HG02852 (cell line): ENCODE results near the gene HES2.
"Not testable (repeated sequence)": the region's sequence is repeated elsewhere in the genome, so short reads cannot be mapped to it uniquely, and the experiment has no call there.

ENCODE experiments used
- ATAC-seq: cut with Tn5 transposase; IDR thresholded peaks from one replicate; pipeline ENCODE4 v1.9.1; 2021; ENCODE audit warnings: mild to moderate bottlenecking, moderate library complexity; ENCODE audit not compliant: unreplicated experiment

HES2 gene, protein sequence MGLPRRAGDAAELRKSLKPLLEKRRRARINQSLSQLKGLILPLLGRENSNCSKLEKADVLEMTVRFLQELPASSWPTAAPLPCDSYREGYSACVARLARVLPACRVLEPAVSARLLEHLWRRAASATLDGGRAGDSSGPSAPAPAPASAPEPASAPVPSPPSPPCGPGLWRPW

DNA sequence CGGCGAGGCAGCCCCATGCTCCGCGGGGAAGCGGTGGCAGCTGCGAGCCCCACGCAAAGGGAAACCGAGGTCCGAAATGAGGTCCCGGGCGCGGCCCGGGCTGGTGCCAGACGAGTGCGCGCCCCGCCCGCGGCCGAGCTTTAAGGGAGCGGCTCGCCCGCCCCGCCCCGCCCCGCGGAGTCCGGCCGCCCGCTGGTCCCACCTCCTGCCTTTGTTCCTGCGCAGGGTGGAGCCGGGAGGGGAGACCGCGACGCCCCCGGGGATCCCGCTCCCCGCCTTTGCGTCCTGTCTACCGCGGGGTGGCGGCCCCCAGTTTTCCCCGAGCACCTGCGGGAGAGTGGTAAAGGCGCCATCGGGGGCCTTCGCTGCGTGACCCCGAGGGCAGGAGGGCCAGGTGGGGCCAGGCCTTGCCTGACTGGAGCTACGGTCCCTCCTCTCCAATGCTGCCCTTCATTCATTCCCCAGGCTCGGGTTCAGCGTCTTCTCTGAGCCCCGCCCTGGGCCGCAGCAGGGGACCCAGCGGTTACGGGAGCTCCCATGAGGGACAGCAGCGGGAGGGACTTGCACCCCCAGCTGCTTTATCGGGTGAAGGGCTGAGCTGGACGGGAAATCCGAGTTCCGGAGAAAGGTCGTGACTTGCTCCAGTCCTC is at the start of gene HES2:
TSS of gene HES2 (minus strand) at position 116 of the 650 bp plus-strand sequence. CDS start at position 17, 99 bp downstream.
- ATAC-seq, result no peak

DNA sequence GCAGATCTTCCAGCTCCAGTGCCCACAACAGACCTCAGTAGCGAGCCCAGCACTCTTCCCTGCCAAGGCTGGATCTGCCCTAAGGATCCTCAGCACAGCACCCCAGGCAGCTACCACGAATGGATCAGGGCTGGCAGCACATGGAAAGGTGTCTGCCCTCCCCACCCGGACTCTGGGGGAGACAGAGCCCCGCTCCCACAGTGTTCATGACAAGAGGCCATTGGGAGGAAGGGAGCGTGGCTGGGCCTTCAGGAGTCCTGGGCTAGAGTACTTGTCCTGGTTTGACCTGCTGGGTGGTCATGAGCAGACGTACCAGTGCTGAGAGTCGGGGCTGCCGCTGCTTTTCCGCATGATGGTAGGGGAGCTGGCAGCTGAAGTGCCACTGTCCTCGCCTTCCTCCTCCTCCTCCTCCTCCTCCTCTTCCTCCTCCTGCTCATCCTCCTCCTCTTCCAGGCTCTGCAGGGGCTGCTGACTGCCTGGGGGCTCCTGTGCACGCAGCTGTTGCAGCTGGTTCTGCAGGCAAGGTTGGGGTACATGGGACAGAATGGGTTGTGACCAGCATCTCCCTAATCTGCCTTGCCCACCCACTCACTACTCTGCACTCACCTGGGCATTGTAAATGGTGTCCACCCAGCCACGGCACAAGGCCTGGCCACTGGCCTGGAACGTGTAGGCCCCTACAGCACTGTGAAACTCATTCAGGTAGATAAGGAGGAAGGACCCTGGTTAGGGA is 49.2 kb upstream of the HES2 start:
- no peak for ATAC-seq

GRCh38 chr1:6467744-6468688 is 48.3 kb upstream of the HES2 start:
- no peak for ATAC-seq

- no peak for ATAC-seq
Observed at GRCh38 chr1:6467224-6467623, 47.5 kb upstream of the HES2 start.

- ATAC-seq, result no peak
Observed at GRCh38 chr1:6466751-6467150, 47.0 kb upstream of the HES2 start.

DNA sequence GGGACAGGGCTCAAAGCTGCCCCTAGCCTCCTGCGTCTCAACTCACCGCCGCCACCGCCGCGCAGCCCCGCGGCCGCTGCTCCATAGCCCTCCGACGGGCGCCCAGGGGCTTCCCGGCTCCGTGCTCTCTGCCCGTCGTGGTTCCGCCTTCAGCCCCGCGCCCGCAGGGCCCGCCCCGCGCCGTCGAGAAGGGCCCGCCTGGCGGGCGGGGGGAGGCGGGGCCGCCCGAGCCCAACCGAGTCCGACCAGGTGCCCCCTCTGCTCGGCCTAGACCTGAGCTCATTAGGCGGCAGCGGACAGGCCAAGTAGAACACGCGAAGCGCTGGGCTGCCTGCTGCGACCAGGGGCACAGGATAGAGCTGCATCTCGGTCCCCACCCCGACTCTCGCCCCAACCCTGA is 46.3 kb upstream of the HES2 start, which contains the start of gene TNFRSF25:
TSS of gene TNFRSF25 (minus strand) at position 151 of the 400 bp plus-strand sequence. CDS start at position 85, 66 bp downstream.
- no peak for ATAC-seq

- ATAC-seq, result no peak
Observed at GRCh38 chr1:6465461-6466005, 45.8 kb upstream of the HES2 start.

- ATAC-seq, result no peak
Observed at GRCh38 chr1:6464915-6465314, 45.2 kb upstream of the HES2 start.

GRCh38 chr1:6464514-6464836 is 44.8 kb upstream of the HES2 start:
- no peak for ATAC-seq

DNA sequence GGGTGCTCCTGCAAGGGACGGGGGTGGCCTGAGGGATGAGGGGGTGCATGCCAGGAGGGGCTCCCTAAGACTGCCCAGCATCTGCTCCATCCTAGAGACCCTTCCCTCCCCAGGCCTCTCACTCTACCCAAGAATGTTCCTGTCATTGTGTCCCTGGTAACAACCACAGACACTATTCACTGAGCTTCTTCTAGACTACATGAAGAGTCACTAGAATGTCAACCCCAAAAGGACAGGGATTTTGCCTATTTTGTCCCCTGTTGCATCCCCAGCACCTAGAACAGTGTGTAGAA is 43.3 kb upstream of the HES2 start:
- ATAC-seq, result no peak

DNA sequence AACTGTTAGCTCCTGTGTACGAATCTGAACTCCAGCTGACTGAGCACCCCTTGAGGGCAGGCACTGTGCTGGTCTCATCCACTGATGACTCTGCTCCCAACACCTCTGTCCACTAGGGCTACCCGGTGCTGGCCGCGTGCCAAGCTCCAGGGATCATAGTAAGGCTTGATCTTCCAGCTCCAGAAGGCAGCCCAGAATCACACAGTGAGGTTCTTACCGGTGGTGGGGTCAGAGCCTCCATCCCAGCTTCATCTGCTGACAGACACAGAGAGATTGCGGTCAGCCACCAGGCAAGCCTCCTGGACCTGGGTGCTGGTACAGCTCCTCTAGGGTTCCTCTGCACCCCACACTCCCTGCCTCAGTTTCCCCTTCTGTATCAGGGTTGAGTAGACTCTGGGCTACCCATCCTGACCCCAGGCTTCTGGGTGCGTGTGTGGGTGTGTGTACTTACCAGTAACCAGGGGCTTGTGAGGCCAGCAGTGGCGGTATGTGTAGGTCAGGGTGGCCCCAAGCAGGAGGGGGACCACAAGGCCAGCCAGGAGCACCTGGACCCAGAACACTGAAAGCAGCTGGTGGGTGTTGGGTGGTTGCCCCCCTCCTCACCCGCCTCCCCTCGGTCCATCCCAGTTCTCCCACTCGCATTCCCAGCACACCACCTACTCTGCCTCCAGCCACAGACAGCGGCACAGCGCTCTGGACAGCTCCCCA is 42.8 kb upstream of the HES2 start:
- ATAC-seq, result no peak

- no peak for ATAC-seq
Observed at GRCh38 chr1:6461538-6462411, 42.1 kb upstream of the HES2 start.

DNA sequence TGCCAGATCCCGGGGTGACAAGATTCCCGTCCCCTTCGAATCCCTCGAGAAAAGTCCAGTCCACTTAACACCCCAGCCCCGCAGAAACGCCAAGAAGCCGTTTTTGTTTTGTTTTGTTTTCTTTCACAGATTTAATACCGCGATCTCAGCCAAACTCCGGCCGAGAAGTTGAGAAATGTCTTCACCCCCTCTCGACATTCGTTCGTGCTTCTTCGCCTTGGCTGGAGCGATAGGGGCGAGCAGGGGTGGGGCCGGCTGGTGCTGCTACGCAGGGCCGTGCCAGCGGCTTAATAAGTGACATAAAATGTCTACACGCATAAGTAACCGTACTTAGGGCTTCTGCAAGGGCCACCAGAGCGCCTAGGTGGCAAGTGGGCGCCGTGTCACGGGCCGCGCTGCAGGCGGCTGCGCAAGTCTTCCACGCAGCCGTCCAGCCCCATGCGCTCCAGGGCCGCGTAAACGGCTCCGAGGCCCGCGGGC is 41.4 kb upstream of the HES2 start:
- no peak for ATAC-seq

- ATAC-seq, result no peak
Observed at GRCh38 chr1:6460301-6461050, 40.8 kb upstream of the HES2 start.

DNA sequence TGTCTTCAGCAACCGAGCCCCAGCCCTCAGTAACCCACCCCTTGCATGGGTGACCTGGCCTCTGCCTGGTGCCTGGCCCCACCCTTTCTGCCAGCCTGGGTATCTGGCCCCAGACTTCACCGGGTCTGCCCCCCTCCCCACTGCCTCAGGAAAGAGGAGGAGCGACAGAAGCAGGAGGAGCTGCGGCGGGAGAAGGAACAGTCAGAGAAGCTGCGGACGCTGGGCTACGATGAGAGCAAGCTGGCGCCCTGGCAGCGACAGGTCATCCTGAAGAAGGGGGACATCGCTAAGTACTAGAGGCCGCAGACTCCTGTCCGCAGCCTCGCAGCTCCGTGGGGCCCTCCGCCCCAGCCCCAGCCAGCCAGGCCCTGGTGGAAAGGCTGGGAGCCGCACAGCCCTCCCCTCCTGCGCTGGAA is 40.1 kb upstream of the HES2 start:
- no peak for ATAC-seq

DNA sequence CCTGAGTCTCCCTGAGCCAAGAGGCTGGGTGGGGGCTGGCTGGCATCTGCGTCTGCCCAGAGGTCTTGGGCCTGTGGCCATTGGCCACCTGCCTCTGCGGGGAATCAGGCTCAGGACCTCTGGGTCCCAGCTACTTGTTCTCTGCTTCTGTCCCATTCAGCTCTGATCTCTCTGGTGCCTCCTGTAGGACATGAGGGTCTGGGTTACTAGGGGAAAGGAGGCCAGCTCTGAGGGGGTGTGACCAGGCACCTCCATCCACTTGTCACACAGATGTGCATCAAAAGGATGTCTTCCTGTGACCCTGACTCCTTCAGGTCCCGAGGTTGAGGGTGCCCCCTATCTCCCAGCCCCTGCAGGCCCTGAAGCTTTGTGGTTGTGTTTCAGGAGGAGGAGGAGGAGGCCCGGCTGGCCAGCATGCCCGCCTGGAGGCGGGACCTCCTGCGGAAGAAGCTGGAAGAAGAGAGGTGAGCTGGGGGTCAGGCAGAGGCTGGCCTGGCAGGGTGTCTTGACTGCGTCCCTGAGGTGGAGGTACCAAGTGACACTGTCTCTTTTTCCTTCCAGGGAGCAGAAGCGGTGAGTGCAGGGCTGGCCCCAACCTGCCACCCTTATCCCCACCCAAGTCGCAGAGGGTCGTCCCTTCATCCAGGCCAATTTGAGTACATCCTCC is 37.2 kb upstream of the HES2 start:
- no peak for ATAC-seq

DNA sequence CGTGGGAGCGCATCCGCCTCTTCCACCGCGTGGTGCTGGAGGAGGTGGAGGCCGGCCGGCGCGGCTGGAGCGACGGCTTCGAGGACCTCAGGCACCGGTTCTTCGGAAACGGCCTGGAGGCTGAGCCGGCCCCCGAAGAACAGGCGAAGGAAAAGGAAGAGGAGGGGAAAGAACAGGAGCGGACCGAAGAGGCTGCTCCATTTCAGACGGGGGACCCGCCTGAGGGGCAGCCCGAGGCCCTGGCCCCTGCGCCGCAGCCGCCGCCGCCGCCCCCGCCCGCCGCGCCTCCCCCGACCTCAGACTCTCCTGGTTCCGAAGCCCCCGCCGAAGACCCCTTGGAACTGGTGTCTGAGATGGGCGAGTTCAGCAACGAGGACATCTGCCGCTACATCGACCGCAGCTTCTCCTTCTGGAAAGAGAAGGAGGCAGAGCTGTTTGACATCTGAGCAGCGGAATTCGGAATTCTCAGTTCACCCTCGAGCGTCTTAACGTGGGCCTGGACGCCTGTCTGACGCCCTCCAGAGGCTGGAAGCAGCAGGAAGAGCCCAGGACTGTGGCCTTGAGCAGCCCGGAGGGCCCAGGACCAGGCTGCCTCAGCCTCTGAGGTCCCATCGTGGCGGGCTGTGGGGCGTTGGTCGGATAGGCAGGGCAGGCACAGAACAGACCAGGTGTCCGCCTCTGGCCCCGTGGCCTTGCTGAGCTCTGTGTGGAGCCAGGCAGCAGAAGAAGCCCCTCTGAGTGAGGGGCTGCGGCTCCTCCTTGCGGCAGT is 36.2 kb upstream of the HES2 start:
- ATAC-seq, result not testable (repeated sequence)
